ENCODE data around the gene VAV2.
"Not testable (repeated sequence)": the region's sequence is repeated elsewhere in the genome, so short reads cannot be mapped to it uniquely, and the experiment has no call there.

VAV2 gene

GRCh38 chr9:133754187-133754586, 237.9 kb downstream of the VAV2 start:
- Histone ChIP-seq H3K4me3 (ENCODE audit: extremely low read depth, insufficient read depth, low read length, poor library complexity, severe bottlenecking) (no peak overlapping the region), H3K9me3 (ENCODE audit: control insufficient read depth, low read length) (no peaks in the 10 kb centered on the region), H3K36me3 (ENCODE audit: control insufficient read depth, insufficient read depth, low read length) (no peaks in the 10 kb centered on the region), H3K27ac (ENCODE audit: low read depth, low read length, severe bottlenecking) (no peak overlapping the region), H3K4me1 (ENCODE audit: control insufficient read depth, insufficient read depth, low read length, poor library complexity, severe bottlenecking) (no peaks in the 10 kb centered on the region)
- WGBS, 2 experiments (ENCODE audit: insufficient coverage in 2 of 2) = 92 to 93% methylated on average over 4 of the region's 6 CpGs

DNA sequence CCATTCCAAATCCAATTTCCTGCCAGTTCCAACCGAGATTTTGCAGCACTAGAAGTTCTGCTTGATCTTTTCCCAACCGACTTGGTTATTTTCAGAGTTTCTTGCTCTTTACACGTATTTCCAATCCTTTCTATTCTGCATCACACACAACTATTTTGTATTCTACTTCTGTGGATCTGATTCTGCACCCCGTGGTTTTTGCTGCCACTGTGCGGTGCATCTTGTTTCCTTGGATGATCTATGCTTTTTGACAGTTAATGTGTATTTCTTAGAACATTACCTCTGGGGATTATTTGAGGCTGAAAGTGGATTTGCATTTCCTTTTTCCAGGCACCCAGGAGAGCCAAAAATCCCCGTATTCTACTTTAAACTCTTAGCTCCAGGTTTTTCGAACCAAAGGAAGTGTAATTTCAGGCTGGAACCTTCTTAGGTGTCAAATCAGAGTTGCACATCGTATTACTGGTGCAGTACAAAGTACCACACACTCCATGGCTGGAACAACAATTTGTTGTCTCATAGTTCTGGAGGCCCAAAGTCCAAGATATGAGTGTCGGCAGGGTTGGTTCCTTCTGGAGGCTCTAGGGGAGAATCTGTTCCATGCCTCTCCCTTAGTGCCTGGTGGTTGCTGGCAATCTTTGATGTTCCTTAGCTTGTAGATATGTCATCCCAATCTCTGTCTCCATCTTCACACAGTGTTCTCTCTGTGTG, 239.2 kb downstream of the VAV2 start:
- WGBS, 2 experiments (ENCODE audit: insufficient coverage in 2 of 2) = 79 to 88% methylated on average over 6 to 7 of the region's 9 CpGs
- Histone ChIP-seq H3K4me3 (ENCODE audit: extremely low read depth, insufficient read depth, low read length, poor library complexity, severe bottlenecking) (no peak overlapping the region), H3K27ac (ENCODE audit: low read depth, low read length, severe bottlenecking) (no peak overlapping the region), H3K9me3 (ENCODE audit: control insufficient read depth, low read length) (no peaks in the 10 kb centered on the region), H3K4me1 (ENCODE audit: control insufficient read depth, insufficient read depth, low read length, poor library complexity, severe bottlenecking) (no peaks in the 10 kb centered on the region), H3K36me3 (ENCODE audit: control insufficient read depth, insufficient read depth, low read length) (no peaks in the 10 kb centered on the region)

DNA sequence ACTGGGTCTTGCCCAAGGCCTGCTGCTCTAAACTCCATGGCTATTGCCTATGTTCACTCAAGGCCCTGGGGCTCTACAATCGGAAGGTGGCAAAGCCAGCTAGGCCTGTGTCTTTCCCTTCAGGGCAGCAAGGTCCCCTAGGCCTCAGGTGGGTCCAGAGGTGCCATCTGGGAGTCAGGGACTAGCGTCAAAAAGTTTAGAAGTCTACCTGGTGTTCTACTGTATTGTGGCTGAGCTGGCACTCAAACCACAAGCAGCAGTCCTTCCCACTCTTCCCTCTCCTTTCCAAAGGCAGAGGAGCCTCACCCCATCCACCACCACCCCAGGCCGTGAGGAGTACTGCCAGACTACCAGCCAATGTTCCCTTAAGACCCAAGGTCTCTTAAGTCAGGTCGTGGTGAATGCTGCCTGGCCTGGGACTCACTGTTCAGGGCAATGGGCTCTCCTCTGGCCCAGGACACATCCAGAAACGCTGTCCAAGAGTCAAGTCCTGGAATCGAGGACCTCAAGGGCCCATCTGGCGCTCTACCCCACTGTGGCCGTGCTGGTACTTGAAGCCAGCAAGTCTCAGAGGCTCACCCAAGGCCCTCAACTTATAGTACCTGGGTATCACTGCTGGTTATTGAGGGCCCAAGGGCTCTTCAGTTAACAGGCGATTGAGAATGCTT, 241.0 kb downstream of the VAV2 start:
- no peak overlapping the region for H3K4me3 ChIP-seq (ENCODE audit: extremely low read depth, insufficient read depth, low read length, poor library complexity, severe bottlenecking)
- WGBS, 2 experiments (ENCODE audit: insufficient coverage in 2 of 2) = 81 to 87% methylated on average over 8 of the region's 9 CpGs
- no peaks in the 10 kb centered on the region for H3K36me3 ChIP-seq (ENCODE audit: control insufficient read depth, insufficient read depth, low read length)
- H3K4me1 ChIP-seq (ENCODE audit: control insufficient read depth, insufficient read depth, low read length, poor library complexity, severe bottlenecking) = no peaks in the 10 kb centered on the region
- H3K9me3 ChIP-seq (ENCODE audit: control insufficient read depth, low read length) = no peaks in the 10 kb centered on the region
- H3K27ac ChIP-seq (ENCODE audit: low read depth, low read length, severe bottlenecking) = no peak overlapping the region

- Histone ChIP-seq H3K4me1 (ENCODE audit: control insufficient read depth, insufficient read depth, low read length, poor library complexity, severe bottlenecking) (no peaks in the 10 kb centered on the region), H3K27ac (ENCODE audit: low read depth, low read length, severe bottlenecking) (no peak overlapping the region), H3K9me3 (ENCODE audit: control insufficient read depth, low read length) (no peaks in the 10 kb centered on the region), H3K36me3 (ENCODE audit: control insufficient read depth, insufficient read depth, low read length) (no peaks in the 10 kb centered on the region), H3K4me3 (ENCODE audit: extremely low read depth, insufficient read depth, low read length, poor library complexity, severe bottlenecking) (no peak overlapping the region)
Observed at GRCh38 chr9:133747309-133747708, 244.8 kb downstream of the VAV2 start.

GRCh38 chr9:133744528-133744927, 247.6 kb downstream of the VAV2 start:
- not testable (repeated sequence) for H3K4me3 ChIP-seq (ENCODE audit: extremely low read depth, insufficient read depth, low read length, poor library complexity, severe bottlenecking); H3K36me3 ChIP-seq (ENCODE audit: control insufficient read depth, insufficient read depth, low read length); H3K27ac ChIP-seq (ENCODE audit: low read depth, low read length, severe bottlenecking); H3K9me3 ChIP-seq (ENCODE audit: control insufficient read depth, low read length); H3K4me1 ChIP-seq (ENCODE audit: control insufficient read depth, insufficient read depth, low read length, poor library complexity, severe bottlenecking)
- no CpG with 5 or more reads among the region's 31 CpGs for WGBS, 2 experiments (ENCODE audit: insufficient coverage in 2 of 2)

- WGBS, 2 experiments (ENCODE audit: insufficient coverage in 2 of 2) = 23 to 26% methylated on average over 6 to 7 of the region's 8 CpGs
- no peak overlapping the region for H3K4me3 ChIP-seq (ENCODE audit: extremely low read depth, insufficient read depth, low read length, poor library complexity, severe bottlenecking)
Observed at GRCh38 chr9:133742849-133743444, 249.2 kb downstream of the VAV2 start.

GRCh38 chr9:133742251-133742650, 249.9 kb downstream of the VAV2 start:
- 92 to 99% methylated on average over 4 to 6 of the region's 7 CpGs for WGBS, 2 experiments (ENCODE audit: insufficient coverage in 2 of 2)
- Histone ChIP-seq H3K36me3 (ENCODE audit: control insufficient read depth, insufficient read depth, low read length) (no peaks in the 10 kb centered on the region), H3K27ac (ENCODE audit: low read depth, low read length, severe bottlenecking) (no peak overlapping the region), H3K9me3 (ENCODE audit: control insufficient read depth, low read length) (no peaks in the 10 kb centered on the region), H3K4me1 (ENCODE audit: control insufficient read depth, insufficient read depth, low read length, poor library complexity, severe bottlenecking) (peaks cover 15% of the 10 kb centered on the region), H3K4me3 (ENCODE audit: extremely low read depth, insufficient read depth, low read length, poor library complexity, severe bottlenecking) (no peak overlapping the region)

More at GRCh38 chr9:133742849-133743444, 249.2 kb downstream of the VAV2 start:
- Histone ChIP-seq H3K9me3 (ENCODE audit: control insufficient read depth, low read length) (no peaks in the 10 kb centered on the region), H3K4me1 (ENCODE audit: control insufficient read depth, insufficient read depth, low read length, poor library complexity, severe bottlenecking) (peaks cover 8% of the 10 kb centered on the region), H3K27ac (ENCODE audit: low read depth, low read length, severe bottlenecking) (no peak overlapping the region), H3K36me3 (ENCODE audit: control insufficient read depth, insufficient read depth, low read length) (no peaks in the 10 kb centered on the region)

DNA sequence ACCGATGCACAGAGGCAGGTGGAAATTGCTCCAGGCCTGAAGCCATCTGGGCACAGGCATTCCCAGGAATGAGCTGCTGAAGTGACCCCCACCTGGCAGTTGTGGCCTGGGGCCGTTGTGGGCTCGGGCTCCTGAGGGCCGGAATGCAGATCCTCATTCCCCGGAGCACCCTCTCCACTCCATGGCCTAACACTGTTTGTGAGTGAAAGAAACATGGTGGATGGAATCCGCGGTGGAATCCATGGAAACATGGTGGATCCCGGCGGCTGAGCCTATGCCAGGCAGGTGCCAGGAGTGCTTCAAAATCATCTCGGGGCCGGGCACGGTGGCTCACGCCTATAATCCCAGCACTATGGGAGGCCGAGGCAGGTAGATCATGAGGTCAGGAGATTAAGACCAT, 250.4 kb downstream of the VAV2 start:
- H3K27ac ChIP-seq (ENCODE audit: low read depth, low read length, severe bottlenecking) = no peak overlapping the region
- no peak overlapping the region for H3K4me3 ChIP-seq (ENCODE audit: extremely low read depth, insufficient read depth, low read length, poor library complexity, severe bottlenecking)
- H3K9me3 ChIP-seq (ENCODE audit: control insufficient read depth, low read length) = no peaks in the 10 kb centered on the region
- H3K36me3 ChIP-seq (ENCODE audit: control insufficient read depth, insufficient read depth, low read length) = no peaks in the 10 kb centered on the region
- 86 to 91% methylated on average over 14 of the region's 14 CpGs for WGBS, 2 experiments (ENCODE audit: insufficient coverage in 2 of 2)
- peaks cover 17% of the 10 kb centered on the region for H3K4me1 ChIP-seq (ENCODE audit: control insufficient read depth, insufficient read depth, low read length, poor library complexity, severe bottlenecking)

GRCh38 chr9:133740911-133741310, 251.2 kb downstream of the VAV2 start:
- Histone ChIP-seq H3K27ac (ENCODE audit: low read depth, low read length, severe bottlenecking) (no peak overlapping the region), H3K4me1 (ENCODE audit: control insufficient read depth, insufficient read depth, low read length, poor library complexity, severe bottlenecking) (peaks cover 17% of the 10 kb centered on the region), H3K36me3 (ENCODE audit: control insufficient read depth, insufficient read depth, low read length) (no peaks in the 10 kb centered on the region), H3K4me3 (ENCODE audit: extremely low read depth, insufficient read depth, low read length, poor library complexity, severe bottlenecking) (no peak overlapping the region), H3K9me3 (ENCODE audit: control insufficient read depth, low read length) (no peaks in the 10 kb centered on the region)
- 81 to 93% methylated on average over 3 to 4 of the region's 8 CpGs for WGBS, 2 experiments (ENCODE audit: insufficient coverage in 2 of 2)

DNA sequence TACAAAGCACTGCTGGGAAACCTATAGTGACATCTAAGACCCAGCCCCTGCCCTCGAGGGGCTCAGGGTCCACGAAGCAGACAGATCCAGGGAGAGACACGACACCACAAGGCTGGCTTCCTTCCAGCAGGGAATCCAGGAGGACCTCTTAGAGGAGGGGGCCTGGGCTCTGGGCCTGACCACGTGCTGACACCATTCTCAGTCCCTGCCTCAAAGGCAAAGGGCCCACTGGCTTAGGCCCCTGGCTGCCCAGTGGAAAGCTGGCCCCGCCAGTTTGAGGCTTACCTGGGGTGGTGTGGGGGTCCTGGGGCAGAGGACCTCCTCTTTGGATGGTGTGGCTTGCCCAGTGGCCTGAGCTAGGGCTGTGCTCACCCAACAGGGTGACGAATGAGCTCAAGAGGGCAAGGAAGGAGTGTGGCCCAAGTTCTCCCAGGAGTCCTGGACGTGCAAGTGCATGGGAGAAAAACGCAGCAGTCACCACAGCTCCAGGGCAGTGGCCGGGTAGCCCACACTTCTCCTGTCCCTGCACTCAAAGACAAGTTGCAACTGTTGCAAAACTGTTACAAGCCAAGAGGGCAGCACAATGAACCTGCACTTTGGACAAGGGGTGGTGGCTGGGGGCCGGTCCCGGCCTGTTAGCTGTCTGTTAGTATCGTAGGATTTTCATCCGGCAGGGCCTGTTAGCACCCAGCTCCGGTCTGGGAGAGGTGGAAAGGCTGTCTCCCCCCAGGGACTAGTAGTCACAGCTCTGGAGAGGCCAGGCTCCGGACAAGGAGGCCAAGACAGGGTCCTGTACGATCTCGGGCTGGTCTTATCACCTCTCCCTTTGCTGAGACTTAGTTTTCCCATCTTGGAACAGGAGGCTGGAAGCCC, 252.5 kb downstream of the VAV2 start:
- WGBS, 2 experiments (ENCODE audit: insufficient coverage in 2 of 2) = 92 to 95% methylated on average over 13 to 17 of the region's 17 CpGs
- H3K9me3 ChIP-seq (ENCODE audit: control insufficient read depth, low read length) = no peaks in the 10 kb centered on the region
- peaks cover 23% of the 10 kb centered on the region for H3K4me1 ChIP-seq (ENCODE audit: control insufficient read depth, insufficient read depth, low read length, poor library complexity, severe bottlenecking)
- no peak overlapping the region for H3K27ac ChIP-seq (ENCODE audit: low read depth, low read length, severe bottlenecking)
- no peak overlapping the region for H3K4me3 ChIP-seq (ENCODE audit: extremely low read depth, insufficient read depth, low read length, poor library complexity, severe bottlenecking)
- H3K36me3 ChIP-seq (ENCODE audit: control insufficient read depth, insufficient read depth, low read length) = no peaks in the 10 kb centered on the region

Data from mesodermal cell (in vitro differentiated cells).